ENCODE data around the gene GPR37L1. TPM values are rescaled to one million over a fixed set of nuclear protein-coding genes. Genes with fewer than 3 reads are reported as not detected.
"Not testable (repeated sequence)": the region's sequence is repeated elsewhere in the genome, so short reads cannot be mapped to it uniquely, and the experiment has no call there.

Gene GPR37L1
- total and polyA plus RNA-seq, 10 donors = 0.16 TPM; not detected in 9

GRCh38 chr1:202176949-202177927 is 54.5 kb downstream of the GPR37L1 start:
- no peaks in the 10 kb centered on the region for H3K36me3 ChIP-seq
- DNase-seq = no peak
- intact Hi-C loops (cut with DNase I; ENCODE audit: low total_unique reads) = no loop called here
- H3K4me1 ChIP-seq = no peaks in the 10 kb centered on the region
- H3K27ac ChIP-seq = no peak overlapping the region
- 90 to 94% (median 92%) methylated on average over 18 to 29 of the region's 29 CpGs for WGBS, 5 donors
- peaks cover 0 to 5% (median 0%) of the 10 kb centered on the region in 7 donors for H3K27me3 ChIP-seq (replicated peaks in 1 of 7)
- TF ChIP-seq POLR2AphosphoS5 (IDR thresholded peaks at IDR 0.05) (no peak), CTCF (IDR thresholded peaks at IDR 0.05 in 8 of 11, conservative IDR thresholded peaks at IDR 0.05 in 3 of 11) (no peak), POLR2A (IDR thresholded peaks at IDR 0.05) (no peak)
- H3K4me3 ChIP-seq = no peak overlapping the region
- no peaks in the 10 kb centered on the region for H3K9me3 ChIP-seq

- Histone ChIP-seq H3K27me3 (replicated peaks in 1 of 7) (peaks cover 0 to 10% (median 0%) of the 10 kb centered on the region in 7 donors), H3K4me1 (peaks cover 0 to 8% (median 6%) of the 10 kb centered on the region in 6 donors), H3K36me3 (no peaks in the 10 kb centered on the region), H3K27ac (peak overlapping the region in 1 of 8 donors; percentile 39), H3K9me3 (no peaks in the 10 kb centered on the region), H3K4me3 (peak overlapping the region in 1 of 8 donors; percentile 23)
- WGBS, 5 donors = 70 to 87% (median 80%) methylated on average over 19 of the region's 19 CpGs
- intact Hi-C loops (cut with DNase I; ENCODE audit: low total_unique reads) = loop anchor here (10.0 kb wide), 1 partner anchor 535 kb away; the partner anchor contains the start of gene SYT2
- no peak for TF ChIP-seq CTCF (IDR thresholded peaks at IDR 0.05 in 8 of 11, conservative IDR thresholded peaks at IDR 0.05 in 3 of 11)
- DNase-seq = peak; percentile 65
These were observed 57.4 kb downstream of the GPR37L1 start for GRCh38 chr1:202179828-202180750.

- intact Hi-C loops (cut with DNase I; ENCODE audit: low total_unique reads) = loop anchor here (10.0 kb wide), 1 partner anchor 534 kb away; the partner anchor contains the start of gene SYT2
- not testable (repeated sequence) for H3K9me3 ChIP-seq, DNase-seq, H3K4me1 ChIP-seq, H3K36me3 ChIP-seq, H3K4me3 ChIP-seq, H3K27ac ChIP-seq
- peaks cover 0 to 16% (median 0%) of the 10 kb centered on the region in 7 donors for H3K27me3 ChIP-seq (replicated peaks in 1 of 7)
- WGBS, 5 donors = 70 to 88% (median 86%) methylated on average over 2 of the region's 2 CpGs
These were observed 58.0 kb downstream of the GPR37L1 start for GRCh38 chr1:202180751-202181139.

- peaks cover 0 to 24% (median 0%) of the 10 kb centered on the region in 7 donors for H3K27me3 ChIP-seq (replicated peaks in 1 of 7)
- H3K9me3 ChIP-seq = no peaks in the 10 kb centered on the region
- H3K36me3 ChIP-seq = no peaks in the 10 kb centered on the region
- no peak for TF ChIP-seq POLR2A (IDR thresholded peaks at IDR 0.05)
- TF ChIP-seq CTCF (IDR thresholded peaks at IDR 0.05 in 8 of 11, conservative IDR thresholded peaks at IDR 0.05 in 3 of 11) = no peak
- TF ChIP-seq POLR2AphosphoS5 (IDR thresholded peaks at IDR 0.05) = no peak
- H3K4me3 ChIP-seq = no peak overlapping the region
- 79 to 96% (median 84%) methylated on average over 7 of the region's 7 CpGs for WGBS, 5 donors
- peak; percentile 55 for DNase-seq
- peaks cover 0 to 9% (median 6%) of the 10 kb centered on the region in 6 donors for H3K4me1 ChIP-seq
- intact Hi-C loops (cut with DNase I; ENCODE audit: low total_unique reads) = loop anchor here (10.0 kb wide), 1 partner anchor 533 kb away; the partner anchor contains the start of gene SYT2
- no peak overlapping the region for H3K27ac ChIP-seq
These were observed 58.9 kb downstream of the GPR37L1 start for GRCh38 chr1:202181586-202181985.
